ENCODE measurements around the gene CIC. TPM values are rescaled to one million over a fixed set of nuclear protein-coding genes. Genes with fewer than 3 reads are reported as not detected.
A peak's percentile ranks its signal among the peaks of the same experiment; 100 is the strongest.

The CIC gene
- total and polyA plus RNA-seq, 2 of the 13 experiments (the other 11 are each of a cell fraction or from before 2014, with no cell fraction given): 5.9 to 8.0 TPM

DNA sequence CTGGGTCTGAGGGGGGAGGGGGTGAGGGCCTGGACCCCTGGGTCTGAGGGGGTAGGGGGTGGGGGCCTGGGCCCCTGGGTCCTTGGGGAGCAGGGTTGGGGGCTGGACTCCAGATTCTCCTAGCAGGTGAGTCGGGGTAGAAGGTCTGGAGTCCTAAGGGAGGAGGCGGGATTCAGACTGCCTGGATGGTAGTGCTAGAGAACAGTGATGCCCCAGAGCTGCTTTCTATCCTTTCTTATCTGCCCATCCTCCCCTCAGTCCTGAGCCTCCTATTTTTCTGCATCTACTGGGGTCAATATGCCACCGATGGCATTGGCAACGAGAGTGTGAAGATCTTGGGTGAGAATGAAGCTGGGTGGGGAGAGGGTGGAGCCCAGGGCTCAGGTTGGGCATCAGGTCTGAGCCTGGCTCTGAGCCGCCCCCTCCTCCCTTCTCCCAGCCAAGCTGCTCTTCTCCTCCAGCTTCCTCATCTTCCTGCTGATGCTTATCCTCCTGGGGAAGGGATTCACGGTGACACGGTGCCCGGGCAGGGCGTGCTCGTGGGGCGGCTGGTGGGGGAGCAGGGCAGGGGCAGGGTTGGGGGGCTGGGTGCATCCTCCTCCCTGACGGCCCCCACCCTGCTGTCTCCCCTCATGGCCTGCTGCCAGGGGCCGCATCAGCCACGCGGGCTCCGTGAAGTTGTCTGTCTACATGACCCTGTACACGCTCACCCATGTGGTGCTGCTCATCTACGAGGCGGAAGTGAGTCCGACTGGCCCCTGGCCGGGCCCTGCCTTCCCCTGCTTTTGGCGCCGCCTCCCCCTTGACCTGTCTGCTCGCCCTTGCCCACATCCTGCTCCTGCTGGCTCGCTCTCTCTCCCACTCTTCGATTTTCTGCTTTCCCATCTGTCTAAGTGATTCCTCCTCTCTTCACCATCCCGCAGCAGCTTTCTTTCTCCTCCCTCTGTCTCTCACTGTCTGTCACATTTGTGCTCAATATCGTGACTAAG is 47.5 kb downstream of the CIC start (continued):
- TF ChIP-seq, protein P1, sequence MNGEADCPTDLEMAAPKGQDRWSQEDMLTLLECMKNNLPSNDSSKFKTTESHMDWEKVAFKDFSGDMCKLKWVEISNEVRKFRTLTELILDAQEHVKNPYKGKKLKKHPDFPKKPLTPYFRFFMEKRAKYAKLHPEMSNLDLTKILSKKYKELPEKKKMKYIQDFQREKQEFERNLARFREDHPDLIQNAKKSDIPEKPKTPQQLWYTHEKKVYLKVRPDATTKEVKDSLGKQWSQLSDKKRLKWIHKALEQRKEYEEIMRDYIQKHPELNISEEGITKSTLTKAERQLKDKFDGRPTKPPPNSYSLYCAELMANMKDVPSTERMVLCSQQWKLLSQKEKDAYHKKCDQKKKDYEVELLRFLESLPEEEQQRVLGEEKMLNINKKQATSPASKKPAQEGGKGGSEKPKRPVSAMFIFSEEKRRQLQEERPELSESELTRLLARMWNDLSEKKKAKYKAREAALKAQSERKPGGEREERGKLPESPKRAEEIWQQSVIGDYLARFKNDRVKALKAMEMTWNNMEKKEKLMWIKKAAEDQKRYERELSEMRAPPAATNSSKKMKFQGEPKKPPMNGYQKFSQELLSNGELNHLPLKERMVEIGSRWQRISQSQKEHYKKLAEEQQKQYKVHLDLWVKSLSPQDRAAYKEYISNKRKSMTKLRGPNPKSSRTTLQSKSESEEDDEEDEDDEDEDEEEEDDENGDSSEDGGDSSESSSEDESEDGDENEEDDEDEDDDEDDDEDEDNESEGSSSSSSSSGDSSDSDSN (CRISPR knock-in tag; IDR thresholded peaks at IDR 0.05): peak; percentile 56
- TF ChIP-seq SUZ12 (IDR thresholded peaks at IDR 0.05; ENCODE audit: low read depth, low read length) (no peak), ZNF451 (CRISPR knock-in tag; IDR thresholded peaks at IDR 0.05) (no peak), ZNF44 (CRISPR knock-in tag; IDR thresholded peaks at IDR 0.05) (no peak), ZNF446 (CRISPR knock-in tag; IDR thresholded peaks at IDR 0.05) (no peak), ISL2 (CRISPR knock-in tag; IDR thresholded peaks at IDR 0.05) (no peak), CC2D1A (CRISPR knock-in tag; IDR thresholded peaks at IDR 0.05) (no peak), TAF1 (CRISPR knock-in tag; IDR thresholded peaks at IDR 0.05) (peak; percentile 40; the same call in 1 of the 2 replicates), DNMT3B (CRISPR knock-in tag; conservative IDR thresholded peaks at IDR 0.05) (no peak), ZNF562 (CRISPR knock-in tag; IDR thresholded peaks at IDR 0.05; ENCODE audit: borderline replicate concordance) (no peak), BHLHE40 (IDR thresholded peaks at IDR 0.05; ENCODE audit: low read length) (no peak), MYNN (CRISPR knock-in tag; IDR thresholded peaks at IDR 0.05; ENCODE audit: low read depth) (no peak), SYNCRIP (IDR thresholded peaks at IDR 0.05; ENCODE audit: insufficient read depth, low read depth, low read length) (no peak), MAFK (conservative IDR thresholded peaks at IDR 0.05 in 1 of 2, IDR thresholded peaks at IDR 0.05 in 1 of 2; ENCODE audit: low read length in 2 of 2) (no peak), HOXA9 (CRISPR knock-in tag; IDR thresholded peaks at IDR 0.05; ENCODE audit: borderline replicate concordance) (no peak), SP1 (IDR thresholded peaks at IDR 0.05) (no peak), SP1 (CRISPR knock-in tag; IDR thresholded peaks at IDR 0.05) (no peak), FOXP1 (IDR thresholded peaks at IDR 0.05) (no peak), FOXP1 (CRISPR knock-in tag; IDR thresholded peaks at IDR 0.05) (no peak), WIZ (CRISPR knock-in tag; IDR thresholded peaks at IDR 0.05) (no peak), SNRNP70 (IDR thresholded peaks at IDR 0.05; ENCODE audit: low read depth, low read length) (no peak), ZNF777 (CRISPR knock-in tag; IDR thresholded peaks at IDR 0.05) (no peak)
- TF ChIP-seq, protein P2, sequence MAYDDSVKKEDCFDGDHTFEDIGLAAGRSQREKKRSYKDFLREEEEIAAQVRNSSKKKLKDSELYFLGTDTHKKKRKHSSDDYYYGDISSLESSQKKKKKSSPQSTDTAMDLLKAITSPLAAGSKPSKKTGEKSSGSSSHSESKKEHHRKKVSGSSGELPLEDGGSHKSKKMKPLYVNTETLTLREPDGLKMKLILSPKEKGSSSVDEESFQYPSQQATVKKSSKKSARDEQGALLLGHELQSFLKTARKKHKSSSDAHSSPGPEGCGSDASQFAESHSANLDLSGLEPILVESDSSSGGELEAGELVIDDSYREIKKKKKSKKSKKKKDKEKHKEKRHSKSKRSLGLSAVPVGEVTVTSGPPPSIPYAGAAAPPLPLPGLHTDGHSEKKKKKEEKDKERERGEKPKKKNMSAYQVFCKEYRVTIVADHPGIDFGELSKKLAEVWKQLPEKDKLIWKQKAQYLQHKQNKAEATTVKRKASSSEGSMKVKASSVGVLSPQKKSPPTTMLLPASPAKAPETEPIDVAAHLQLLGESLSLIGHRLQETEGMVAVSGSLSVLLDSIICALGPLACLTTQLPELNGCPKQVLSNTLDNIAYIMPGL (CRISPR knock-in tag; IDR thresholded peaks at IDR 0.05; ENCODE audit: borderline replicate concordance in 1 of 2, low read depth in 1 of 2): peak; percentile 28 to 50; a peak in 2 of 4 replicates
- TF ChIP-seq, protein P3, sequence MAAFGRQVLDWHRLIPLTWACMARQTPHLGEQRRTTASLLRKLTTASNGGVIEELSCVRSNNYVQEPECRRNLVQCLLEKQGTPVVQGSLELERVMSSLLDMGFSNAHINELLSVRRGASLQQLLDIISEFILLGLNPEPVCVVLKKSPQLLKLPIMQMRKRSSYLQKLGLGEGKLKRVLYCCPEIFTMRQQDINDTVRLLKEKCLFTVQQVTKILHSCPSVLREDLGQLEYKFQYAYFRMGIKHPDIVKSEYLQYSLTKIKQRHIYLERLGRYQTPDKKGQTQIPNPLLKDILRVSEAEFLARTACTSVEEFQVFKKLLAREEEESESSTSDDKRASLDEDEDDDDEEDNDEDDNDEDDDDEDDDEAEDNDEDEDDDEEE (CRISPR knock-in tag; IDR thresholded peaks at IDR 0.05): no peak
- TF ChIP-seq, protein P4, sequence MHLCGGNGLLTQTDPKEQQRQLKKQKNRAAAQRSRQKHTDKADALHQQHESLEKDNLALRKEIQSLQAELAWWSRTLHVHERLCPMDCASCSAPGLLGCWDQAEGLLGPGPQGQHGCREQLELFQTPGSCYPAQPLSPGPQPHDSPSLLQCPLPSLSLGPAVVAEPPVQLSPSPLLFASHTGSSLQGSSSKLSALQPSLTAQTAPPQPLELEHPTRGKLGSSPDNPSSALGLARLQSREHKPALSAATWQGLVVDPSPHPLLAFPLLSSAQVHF (CRISPR knock-in tag; IDR thresholded peaks at IDR 0.05): no peak
- TF ChIP-seq, protein P5, sequence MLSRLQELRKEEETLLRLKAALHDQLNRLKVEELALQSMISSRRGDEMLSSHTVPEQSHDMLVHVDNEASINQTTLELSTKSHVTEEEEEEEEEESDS (CRISPR knock-in tag; IDR thresholded peaks at IDR 0.05; ENCODE audit: borderline replicate concordance): no peak
